ENCODE results near the gene RIC3.

RIC3 gene

DNA sequence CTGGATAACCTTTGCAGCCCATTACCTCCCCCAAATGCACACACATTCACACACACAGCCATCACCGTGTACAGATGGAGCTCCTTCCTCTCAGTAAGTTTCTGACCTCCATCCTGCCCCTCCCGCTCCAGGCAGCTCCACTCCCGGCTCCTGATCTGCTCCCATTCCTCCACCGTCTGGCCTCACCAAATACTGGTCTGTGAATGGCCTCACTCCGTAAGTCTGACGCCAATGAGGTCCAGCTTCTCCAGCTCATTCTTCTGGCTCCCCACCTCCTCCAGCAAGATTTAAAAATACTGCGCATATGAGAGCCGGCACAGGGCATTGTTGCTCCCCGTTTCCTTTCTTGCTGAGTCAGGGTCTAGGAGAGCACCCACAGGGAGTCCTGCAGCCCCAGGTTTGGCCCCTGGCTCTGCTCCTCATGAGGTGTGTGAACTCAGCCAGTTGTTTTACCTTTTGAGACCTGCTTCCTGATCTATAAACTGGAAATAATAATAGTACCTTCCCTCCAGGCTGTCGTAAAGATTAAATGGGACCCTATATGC, 101.8 kb downstream of the RIC3 start:
- H3K4me3 ChIP-seq (ENCODE audit: low read length), result no peak overlapping the region
- no peaks in the 10 kb centered on the region for H3K79me2 ChIP-seq (ENCODE audit: control insufficient read depth, low read length)
- H3K27me3 ChIP-seq (ENCODE audit: control insufficient read depth, low read length), result peaks cover 5% of the 10 kb centered on the region; the same call in 1 of the 2 replicates
- no peaks in the 10 kb centered on the region for H3K9me3 ChIP-seq (ENCODE audit: control insufficient read depth, insufficient read depth, low read length)
- H3K4me1 ChIP-seq (ENCODE audit: control insufficient read depth, low read length), result peaks cover 6% of the 10 kb centered on the region
- no peaks in the 10 kb centered on the region for H3K36me3 ChIP-seq (ENCODE audit: control insufficient read depth, low read length)
- no peak overlapping the region for H3K4me2 ChIP-seq (ENCODE audit: low read length)
- H3K9me2 ChIP-seq (replicated peaks; ENCODE audit: control insufficient read depth, low read length), result no peaks in the 10 kb centered on the region
- TF ChIP-seq, protein P1, sequence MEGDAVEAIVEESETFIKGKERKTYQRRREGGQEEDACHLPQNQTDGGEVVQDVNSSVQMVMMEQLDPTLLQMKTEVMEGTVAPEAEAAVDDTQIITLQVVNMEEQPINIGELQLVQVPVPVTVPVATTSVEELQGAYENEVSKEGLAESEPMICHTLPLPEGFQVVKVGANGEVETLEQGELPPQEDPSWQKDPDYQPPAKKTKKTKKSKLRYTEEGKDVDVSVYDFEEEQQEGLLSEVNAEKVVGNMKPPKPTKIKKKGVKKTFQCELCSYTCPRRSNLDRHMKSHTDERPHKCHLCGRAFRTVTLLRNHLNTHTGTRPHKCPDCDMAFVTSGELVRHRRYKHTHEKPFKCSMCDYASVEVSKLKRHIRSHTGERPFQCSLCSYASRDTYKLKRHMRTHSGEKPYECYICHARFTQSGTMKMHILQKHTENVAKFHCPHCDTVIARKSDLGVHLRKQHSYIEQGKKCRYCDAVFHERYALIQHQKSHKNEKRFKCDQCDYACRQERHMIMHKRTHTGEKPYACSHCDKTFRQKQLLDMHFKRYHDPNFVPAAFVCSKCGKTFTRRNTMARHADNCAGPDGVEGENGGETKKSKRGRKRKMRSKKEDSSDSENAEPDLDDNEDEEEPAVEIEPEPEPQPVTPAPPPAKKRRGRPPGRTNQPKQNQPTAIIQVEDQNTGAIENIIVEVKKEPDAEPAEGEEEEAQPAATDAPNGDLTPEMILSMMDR (IDR thresholded peaks at IDR 0.05; ENCODE audit: low read depth, low read length, poor library complexity, severe bottlenecking), result no peak
- no peak for TF ChIP-seq EZH2phosphoT487 (IDR thresholded peaks at IDR 0.05; ENCODE audit: borderline replicate concordance, low read length)
- H3K27ac ChIP-seq (ENCODE audit: low read depth, low read length), result no peak overlapping the region
- no peaks in the 10 kb centered on the region for H3F3A ChIP-seq (ENCODE audit: control insufficient read depth, insufficient read depth)
- H4K20me1 ChIP-seq (ENCODE audit: control insufficient read depth, insufficient read depth, low read depth, low read length), result no peaks in the 10 kb centered on the region

DNA sequence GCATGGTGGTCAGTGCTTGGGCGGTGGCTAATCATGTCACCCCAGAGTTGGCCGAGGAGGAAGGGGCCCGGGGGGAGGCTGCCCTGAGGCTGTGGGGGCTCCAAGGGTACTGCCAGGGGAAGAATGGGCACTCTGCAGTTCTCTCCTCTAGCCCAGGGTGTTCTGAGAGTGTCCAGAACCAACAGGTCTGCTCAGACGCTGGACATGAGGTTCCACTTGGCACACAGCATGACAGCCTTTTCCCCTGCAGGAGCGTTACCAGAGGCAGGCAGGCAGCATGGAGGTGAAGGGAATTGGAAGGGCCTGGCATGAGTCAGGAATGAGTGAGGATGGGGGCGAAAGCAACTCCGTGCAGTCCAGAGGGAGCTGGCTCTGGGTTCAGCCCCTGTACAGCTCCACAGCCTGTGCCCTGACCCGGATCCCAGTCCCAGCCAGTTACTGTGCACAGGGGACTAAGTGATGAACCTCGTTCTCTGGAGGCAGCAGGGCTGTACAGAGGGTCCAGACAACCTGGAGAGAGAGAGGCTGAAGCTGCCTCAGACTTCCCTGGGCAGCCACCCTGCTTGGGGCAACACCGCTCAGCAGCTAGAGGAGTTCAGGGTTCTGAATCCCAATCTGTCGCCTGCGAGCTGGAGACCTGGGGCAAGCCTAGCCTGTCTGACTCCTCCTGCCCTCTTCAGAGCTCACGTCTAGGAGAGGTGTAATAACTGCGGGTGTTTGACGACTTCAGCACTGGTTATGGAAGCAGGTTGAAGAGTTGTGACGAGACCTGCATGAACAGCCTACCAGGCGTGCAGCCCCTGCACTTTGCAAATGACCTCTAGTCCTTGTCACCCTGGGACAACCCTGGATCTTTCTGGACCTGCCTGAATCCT, 102.6 kb downstream of the RIC3 start:
- TF ChIP-seq, protein P1 (IDR thresholded peaks at IDR 0.05; ENCODE audit: low read depth, low read length, poor library complexity, severe bottlenecking), result no peak
- no peak for TF ChIP-seq EZH2phosphoT487 (IDR thresholded peaks at IDR 0.05; ENCODE audit: borderline replicate concordance, low read length)
- Histone ChIP-seq H3K27me3 (ENCODE audit: control insufficient read depth, low read length) (peaks cover 5% of the 10 kb centered on the region; the same call in 1 of the 2 replicates), H3K9me3 (ENCODE audit: control insufficient read depth, insufficient read depth, low read length) (no peaks in the 10 kb centered on the region), H3K36me3 (ENCODE audit: control insufficient read depth, low read length) (no peaks in the 10 kb centered on the region), H3K4me3 (ENCODE audit: low read length) (no peak overlapping the region), H3K79me2 (ENCODE audit: control insufficient read depth, low read length) (no peaks in the 10 kb centered on the region), H3K27ac (ENCODE audit: low read depth, low read length) (no peak overlapping the region), H3K9me2 (replicated peaks; ENCODE audit: control insufficient read depth, low read length) (no peaks in the 10 kb centered on the region), H4K20me1 (ENCODE audit: control insufficient read depth, insufficient read depth, low read depth, low read length) (no peaks in the 10 kb centered on the region), H3K4me2 (ENCODE audit: low read length) (no peak overlapping the region), H3F3A (ENCODE audit: control insufficient read depth, insufficient read depth) (no peaks in the 10 kb centered on the region), H3K4me1 (ENCODE audit: control insufficient read depth, low read length) (peaks cover 6% of the 10 kb centered on the region)

DNA sequence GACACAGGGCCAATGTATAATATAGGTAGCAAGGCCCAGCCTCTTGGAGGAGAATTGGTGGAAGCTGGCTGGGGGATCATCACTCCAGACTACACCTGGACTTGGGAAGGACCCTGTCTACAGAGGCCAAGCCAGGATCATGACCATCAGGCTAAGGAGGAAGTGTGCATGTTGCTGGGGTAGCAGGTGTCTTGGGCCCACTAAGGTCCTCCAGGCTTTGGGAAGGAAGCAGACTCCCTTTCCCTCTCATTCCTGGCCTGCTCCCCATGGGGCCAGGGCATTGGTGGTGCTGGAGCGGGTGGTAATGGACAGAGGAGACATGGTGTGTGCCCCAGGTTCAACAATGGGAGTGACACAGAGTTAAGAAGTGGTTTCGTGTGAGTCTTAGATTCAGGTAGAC, 103.8 kb downstream of the RIC3 start:
- no peaks in the 10 kb centered on the region for H3K36me3 ChIP-seq (ENCODE audit: control insufficient read depth, low read length)
- H3K27ac ChIP-seq (ENCODE audit: low read depth, low read length), result no peak overlapping the region
- peaks cover 5% of the 10 kb centered on the region; the same call in 1 of the 2 replicates for H3K27me3 ChIP-seq (ENCODE audit: control insufficient read depth, low read length)
- no peaks in the 10 kb centered on the region for H3K4me1 ChIP-seq (ENCODE audit: control insufficient read depth, low read length)
- H4K20me1 ChIP-seq (ENCODE audit: control insufficient read depth, insufficient read depth, low read depth, low read length), result no peaks in the 10 kb centered on the region
- H3F3A ChIP-seq (ENCODE audit: control insufficient read depth, insufficient read depth), result no peaks in the 10 kb centered on the region
- H3K79me2 ChIP-seq (ENCODE audit: control insufficient read depth, low read length), result no peaks in the 10 kb centered on the region
- no peaks in the 10 kb centered on the region for H3K9me2 ChIP-seq (replicated peaks; ENCODE audit: control insufficient read depth, low read length)
- H3K4me2 ChIP-seq (ENCODE audit: low read length), result no peak overlapping the region
- no peaks in the 10 kb centered on the region for H3K9me3 ChIP-seq (ENCODE audit: control insufficient read depth, insufficient read depth, low read length)
- H3K4me3 ChIP-seq (ENCODE audit: low read length), result no peak overlapping the region
- no peak for TF ChIP-seq EZH2phosphoT487 (IDR thresholded peaks at IDR 0.05; ENCODE audit: borderline replicate concordance, low read length)
- TF ChIP-seq, protein P1 (IDR thresholded peaks at IDR 0.05; ENCODE audit: low read depth, low read length, poor library complexity, severe bottlenecking), result no peak

All from DOHH2 (cell line).